Body of pancreas (tissue), 4 donors: Measurements from ENCODE around the gene P2RX7.

ENCODE experiments used
- CTCF ChIP-seq, 7 experiments: fragments of 450-650 bp in 4 of 7; fragments of 200-600 bp in 3 of 7; sonication (generic) in 3 of 7; IDR thresholded peaks; one replicate each; pipeline ENCODE4 v1.5.1; 2016 to 2019; ENCODE audit warnings: antibody characterized with exemption in 7 of 7
- POLR2A ChIP-seq, 3 donors: fragments of 450-650 bp; IDR thresholded peaks; one replicate each; pipeline ENCODE4 v1.6.1; 2016; ENCODE audit warnings: antibody characterized with exemption in 3 of 3, mild to moderate bottlenecking in 2 of 3

GRCh38 chr12:121188227-121188626, 55.6 kb downstream of the P2RX7 start:
- TF ChIP-seq CTCF (IDR thresholded peaks at IDR 0.05) (no peak), POLR2A (IDR thresholded peaks at IDR 0.05) (no peak)
